ENCODE measurements around the gene PSMB8. TPM values are rescaled to one million over a fixed set of nuclear protein-coding genes. Genes with fewer than 3 reads are reported as not detected.
"Not testable (repeated sequence)": the region's sequence is repeated elsewhere in the genome, so short reads cannot be mapped to it uniquely, and the experiment has no call there.

The PSMB8 gene
- polyA plus RNA-seq, 1 donor (not counting 4 experiments of a cell fraction or from before 2014, with no cell fraction given): 63.4 TPM

DNA sequence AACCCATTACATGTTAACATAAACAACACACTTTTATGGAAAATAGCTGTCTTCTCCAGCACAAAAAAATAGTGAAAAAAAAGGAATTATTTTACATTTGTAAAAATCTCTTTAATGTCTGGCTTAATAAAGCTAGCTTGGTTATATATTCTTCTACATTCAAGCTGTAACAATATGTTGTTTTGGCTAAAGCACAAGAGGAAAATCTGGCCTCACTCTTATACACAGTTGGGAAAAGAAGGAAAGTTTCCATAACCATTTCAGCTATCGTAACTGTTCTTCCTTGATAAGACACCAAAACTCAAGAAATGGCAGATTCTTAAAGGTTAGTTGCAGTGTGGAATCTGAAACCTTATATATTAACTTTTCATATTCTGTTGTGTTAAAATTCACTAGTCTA is 34.7 kb downstream of the PSMB8 start:
- Histone ChIP-seq H3K4me3 (ENCODE audit: control insufficient read depth in 2 of 3, extremely low read depth in 1 of 3, insufficient read depth in 2 of 3, low read depth in 1 of 3, low read length in 3 of 3) (no peak overlapping the region), H2AFZ (ENCODE audit: control insufficient read depth, low read length) (no peak overlapping the region), H3K4me2 (ENCODE audit: control insufficient read depth, extremely low read depth, insufficient read depth, low read depth, low read length) (no peak overlapping the region), H3K4me1 (ENCODE audit: control insufficient read depth, extremely low read depth, insufficient read depth, low read length) (peaks cover 4% of the 10 kb centered on the region), H3K27me3 (ENCODE audit: control insufficient read depth, extremely low read depth, insufficient read depth, low read length) (no peaks in the 10 kb centered on the region), H3K27ac (ENCODE audit: control insufficient read depth, insufficient read depth, low read length) (no peak overlapping the region), H4K20me1 (ENCODE audit: control insufficient read depth, extremely low read depth, insufficient read depth, low read length) (no peaks in the 10 kb centered on the region), H3K9me1 (ENCODE audit: control insufficient read depth, extremely low read depth, insufficient read depth, low read length) (no peaks in the 10 kb centered on the region), H3K9ac (ENCODE audit: control insufficient read depth, extremely low read depth, insufficient read depth, low read length) (no peak overlapping the region), H3K36me3 (ENCODE audit: control insufficient read depth in 2 of 2, extremely low read depth in 1 of 2, insufficient read depth in 2 of 2, low read length in 2 of 2) (no peaks in the 10 kb centered on the region), H3K9me3 (ENCODE audit: control insufficient read depth, low read depth, low read length) (no peaks in the 10 kb centered on the region), H3K79me2 (ENCODE audit: control insufficient read depth, insufficient read depth, low read length) (no peaks in the 10 kb centered on the region)
- FAIRE-seq (no peak), DNase-seq (ENCODE audit: low read depth, low spot score) (no peak)
- TF ChIP-seq, protein P1, sequence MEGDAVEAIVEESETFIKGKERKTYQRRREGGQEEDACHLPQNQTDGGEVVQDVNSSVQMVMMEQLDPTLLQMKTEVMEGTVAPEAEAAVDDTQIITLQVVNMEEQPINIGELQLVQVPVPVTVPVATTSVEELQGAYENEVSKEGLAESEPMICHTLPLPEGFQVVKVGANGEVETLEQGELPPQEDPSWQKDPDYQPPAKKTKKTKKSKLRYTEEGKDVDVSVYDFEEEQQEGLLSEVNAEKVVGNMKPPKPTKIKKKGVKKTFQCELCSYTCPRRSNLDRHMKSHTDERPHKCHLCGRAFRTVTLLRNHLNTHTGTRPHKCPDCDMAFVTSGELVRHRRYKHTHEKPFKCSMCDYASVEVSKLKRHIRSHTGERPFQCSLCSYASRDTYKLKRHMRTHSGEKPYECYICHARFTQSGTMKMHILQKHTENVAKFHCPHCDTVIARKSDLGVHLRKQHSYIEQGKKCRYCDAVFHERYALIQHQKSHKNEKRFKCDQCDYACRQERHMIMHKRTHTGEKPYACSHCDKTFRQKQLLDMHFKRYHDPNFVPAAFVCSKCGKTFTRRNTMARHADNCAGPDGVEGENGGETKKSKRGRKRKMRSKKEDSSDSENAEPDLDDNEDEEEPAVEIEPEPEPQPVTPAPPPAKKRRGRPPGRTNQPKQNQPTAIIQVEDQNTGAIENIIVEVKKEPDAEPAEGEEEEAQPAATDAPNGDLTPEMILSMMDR (optimal IDR thresholded peaks at IDR 0.05 in 1 of 3, IDR thresholded peaks at IDR 0.05 in 1 of 3, conservative IDR thresholded peaks at IDR 0.05 in 1 of 3; ENCODE audit: extremely low read depth in 1 of 3, insufficient read depth in 2 of 3, low read length in 3 of 3): no peak
- no peak for TF ChIP-seq EZH2 (IDR thresholded peaks at IDR 0.05; ENCODE audit: low read length)
- dilution Hi-C loops (cut with MboI; ENCODE audit: extremely low pct_ligation_motif_present, low sequenced_read_pairs): no loop called here

DNA sequence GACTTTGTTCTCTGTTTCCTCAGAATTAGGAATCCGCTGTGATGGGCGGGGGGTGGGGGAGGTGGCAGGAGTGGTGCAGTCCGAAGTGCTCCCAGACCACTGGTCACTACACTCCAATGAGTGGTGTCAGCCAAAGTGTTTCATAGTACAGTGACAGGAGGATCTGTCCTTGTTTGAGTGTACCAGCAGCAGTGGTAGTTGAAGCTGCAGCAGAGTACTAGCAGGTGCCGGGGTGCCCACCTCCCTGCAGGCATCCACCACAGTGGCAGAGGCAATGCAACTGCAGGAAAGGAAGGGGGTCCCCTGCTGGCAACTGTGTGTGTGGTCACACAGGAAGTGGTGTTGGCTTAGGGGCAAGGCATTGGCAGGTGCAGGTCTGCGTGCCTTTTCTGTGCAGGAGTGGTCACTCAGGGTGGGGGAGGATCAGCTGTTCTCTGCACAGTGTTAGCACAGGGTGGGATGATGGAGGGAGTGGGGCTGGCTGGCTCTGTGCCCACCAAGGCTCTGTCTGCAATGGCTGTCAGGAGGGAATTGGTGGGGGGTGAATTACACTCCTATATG is 36.7 kb downstream of the PSMB8 start:
- Histone ChIP-seq H3K36me3 (ENCODE audit: control insufficient read depth in 2 of 2, extremely low read depth in 1 of 2, insufficient read depth in 2 of 2, low read length in 2 of 2) (no peaks in the 10 kb centered on the region), H2AFZ (ENCODE audit: control insufficient read depth, low read length) (no peak overlapping the region), H3K9ac (ENCODE audit: control insufficient read depth, extremely low read depth, insufficient read depth, low read length) (no peak overlapping the region), H3K9me1 (ENCODE audit: control insufficient read depth, extremely low read depth, insufficient read depth, low read length) (no peaks in the 10 kb centered on the region), H3K9me3 (ENCODE audit: control insufficient read depth, low read depth, low read length) (no peaks in the 10 kb centered on the region), H3K27ac (ENCODE audit: control insufficient read depth, insufficient read depth, low read length) (no peak overlapping the region), H3K4me3 (ENCODE audit: control insufficient read depth in 2 of 3, extremely low read depth in 1 of 3, insufficient read depth in 2 of 3, low read depth in 1 of 3, low read length in 3 of 3) (no peak overlapping the region), H3K4me1 (ENCODE audit: control insufficient read depth, extremely low read depth, insufficient read depth, low read length) (no peaks in the 10 kb centered on the region), H4K20me1 (ENCODE audit: control insufficient read depth, extremely low read depth, insufficient read depth, low read length) (no peaks in the 10 kb centered on the region), H3K79me2 (ENCODE audit: control insufficient read depth, insufficient read depth, low read length) (no peaks in the 10 kb centered on the region), H3K27me3 (ENCODE audit: control insufficient read depth, extremely low read depth, insufficient read depth, low read length) (no peaks in the 10 kb centered on the region), H3K4me2 (ENCODE audit: control insufficient read depth, extremely low read depth, insufficient read depth, low read depth, low read length) (no peak overlapping the region)
- dilution Hi-C loops (cut with MboI; ENCODE audit: extremely low pct_ligation_motif_present, low sequenced_read_pairs): no loop called here
- DNase-seq (ENCODE audit: low read depth, low spot score): no peak
- no peak for TF ChIP-seq EZH2 (IDR thresholded peaks at IDR 0.05; ENCODE audit: low read length)
- TF ChIP-seq, protein P1 (optimal IDR thresholded peaks at IDR 0.05 in 1 of 3, IDR thresholded peaks at IDR 0.05 in 1 of 3, conservative IDR thresholded peaks at IDR 0.05 in 1 of 3; ENCODE audit: extremely low read depth in 1 of 3, insufficient read depth in 2 of 3, low read length in 3 of 3): no peak
- FAIRE-seq: no peak

DNA sequence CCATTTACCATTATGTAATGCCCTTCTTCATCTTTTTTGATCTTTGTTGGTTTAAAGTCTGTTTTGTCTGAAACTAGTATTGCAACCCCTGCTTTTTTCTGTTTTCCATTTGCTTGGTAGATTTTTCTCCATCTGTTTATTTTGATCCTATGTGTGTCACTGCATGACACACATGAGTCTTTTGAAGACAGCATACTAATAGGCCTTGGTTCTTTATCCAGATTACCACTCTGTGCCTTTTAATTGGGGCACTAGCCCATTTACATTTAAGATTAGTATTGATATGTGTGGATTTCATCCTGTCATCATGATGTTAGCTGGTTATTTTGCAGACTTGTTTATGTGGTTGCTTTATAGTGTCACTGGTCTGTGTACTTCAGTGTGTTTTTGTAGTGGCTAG is 38.4 kb downstream of the PSMB8 start:
- DNase-seq (ENCODE audit: low read depth, low spot score); H3K9me3 ChIP-seq (ENCODE audit: control insufficient read depth, low read depth, low read length); H4K20me1 ChIP-seq (ENCODE audit: control insufficient read depth, extremely low read depth, insufficient read depth, low read length); H3K36me3 ChIP-seq (ENCODE audit: control insufficient read depth in 2 of 2, extremely low read depth in 1 of 2, insufficient read depth in 2 of 2, low read length in 2 of 2); H3K27me3 ChIP-seq (ENCODE audit: control insufficient read depth, extremely low read depth, insufficient read depth, low read length); H2AFZ ChIP-seq (ENCODE audit: control insufficient read depth, low read length); H3K9me1 ChIP-seq (ENCODE audit: control insufficient read depth, extremely low read depth, insufficient read depth, low read length); H3K9ac ChIP-seq (ENCODE audit: control insufficient read depth, extremely low read depth, insufficient read depth, low read length); H3K4me2 ChIP-seq (ENCODE audit: control insufficient read depth, extremely low read depth, insufficient read depth, low read depth, low read length); H3K27ac ChIP-seq (ENCODE audit: control insufficient read depth, insufficient read depth, low read length); FAIRE-seq; H3K4me1 ChIP-seq (ENCODE audit: control insufficient read depth, extremely low read depth, insufficient read depth, low read length); H3K4me3 ChIP-seq (ENCODE audit: control insufficient read depth in 2 of 3, extremely low read depth in 1 of 3, insufficient read depth in 2 of 3, low read depth in 1 of 3, low read length in 3 of 3); H3K79me2 ChIP-seq (ENCODE audit: control insufficient read depth, insufficient read depth, low read length); dilution Hi-C loops (cut with MboI; ENCODE audit: extremely low pct_ligation_motif_present, low sequenced_read_pairs): not testable (repeated sequence)

Measured in keratinocyte (primary cell).